GM12878 (cell line): ENCODE measurements around the gene PCDHGB1. TPM values are rescaled to one million over a fixed set of nuclear protein-coding genes. Genes with fewer than 3 reads are reported as not detected.
A peak's percentile ranks its signal among the peaks of the same experiment; 100 is the strongest.

Source experiments
- EZH2 ChIP-seq: IDR thresholded peaks from 2 replicates; pipeline ENCODE4 v1.6.1; 2012; ENCODE audit warnings: low read depth, mild to moderate bottlenecking, control low read depth, inconsistent platforms, low read length, borderline replicate concordance; ENCODE audit not compliant: control insufficient read depth
- GABPA ChIP-seq: IDR thresholded peaks from 2 replicates; pipeline ENCODE4 v1.6.1; 2014; ENCODE audit warnings: antibody characterized with exemption, low read depth, mild to moderate bottlenecking, inconsistent platforms
- JUND ChIP-seq: IDR thresholded peaks from 2 replicates; pipeline ENCODE4 v1.6.1; 2012; ENCODE audit warnings: low read depth, mild to moderate bottlenecking, low read length, improper control_type of control experiment, moderate library complexity
- LARP7 ChIP-seq: fragments of 450-650 bp; IDR thresholded peaks from 2 replicates; pipeline ENCODE4 v1.6.1; 2017; ENCODE audit warnings: mild to moderate bottlenecking
- MEF2B ChIP-seq: fragments of 450-650 bp; IDR thresholded peaks from 2 replicates; pipeline ENCODE4 v1.6.1; 2018; ENCODE audit warnings: mild to moderate bottlenecking, moderate library complexity; ENCODE audit not compliant: partially characterized antibody, poor library complexity, severe bottlenecking
- NFYB ChIP-seq: IDR thresholded peaks from 2 replicates; pipeline ENCODE4 v1.6.1; 2011; ENCODE audit warnings: low read depth, mild to moderate bottlenecking, low read length, improper control_type of control experiment, moderate library complexity; ENCODE audit not compliant: insufficient read depth
- SRF ChIP-seq, 2 experiments: IDR thresholded peaks; 2 replicates each; pipeline ENCODE4 v1.6.1; 2011; ENCODE audit warnings: low read depth in 2 of 2, low read length in 2 of 2, mild to moderate bottlenecking in 1 of 2, moderate library complexity in 1 of 2
- TAF1 ChIP-seq: IDR thresholded peaks from 2 replicates; pipeline ENCODE4 v1.6.1; 2011; ENCODE audit warnings: mild to moderate bottlenecking, low read depth, low read length, borderline replicate concordance
- polyA plus RNA-seq, 11 experiments: library from polyadenylated mRNA; depleted of rRNA in 4 of 11; unstranded in 6 of 11; stranded (reverse) in 5 of 11; fragments of >200 nt; fragmentation: Nextera tagmentation in 4 of 11; fragmentation: Illumina TruSeq in 1 of 11; extraction: Ambion mirVana in 4 of 11; extraction: Trizol in 1 of 11; gene quantifications; 1 replicate in 1 of 11; 2 replicates in 10 of 11; pipeline versions ENCODE4 v1.2.1 to v1.2.3, GENCODE V29; 2011 to 2016; ENCODE audit warnings: inconsistent platforms in 2 of 11, missing spikeins in 2 of 11, low read depth in 1 of 11
- total RNA-seq, 4 experiments: library from RNA; depleted of rRNA in 3 of 4; stranded (reverse); fragments of >200 nt in 3 of 4; fragmentation: Illumina TruSeq in 1 of 4; extraction: Trizol in 1 of 4; gene quantifications; 2 replicates each; pipeline versions ENCODE4 v1.2.1 to v1.2.3, GENCODE V29; 2013 to 2021
- TF ChIP-seq, protein P1 (sequence below): fragments of 450-650 bp; IDR thresholded peaks from 2 replicates; pipeline ENCODE4 v1.6.1; 2018; ENCODE audit warnings: borderline replicate concordance, mild to moderate bottlenecking; ENCODE audit not compliant: partially characterized antibody
- TF ChIP-seq, protein P2 (sequence below), 3 experiments: IDR thresholded peaks in 2 of 3; conservative IDR thresholded peaks in 1 of 3; 2 replicates each; pipeline ENCODE4 v1.5.1; 2011; ENCODE audit warnings: low read depth in 3 of 3, low read length in 3 of 3, mild to moderate bottlenecking in 3 of 3, control low read depth in 2 of 3, moderate library complexity in 2 of 3, inconsistent platforms in 1 of 3, mixed read lengths in 1 of 3; ENCODE audit not compliant: control insufficient read depth in 2 of 3, insufficient read depth in 1 of 3; ENCODE audit errors: extremely low read depth in 1 of 3

PCDHGB1 gene
- total and polyA plus RNA-seq, 10 of the 15 experiments (the other 5 are each of a cell fraction or from before 2014, with no cell fraction given), result 0.04 to 0.40 (median 0.08) TPM; not detected in 2

DNA sequence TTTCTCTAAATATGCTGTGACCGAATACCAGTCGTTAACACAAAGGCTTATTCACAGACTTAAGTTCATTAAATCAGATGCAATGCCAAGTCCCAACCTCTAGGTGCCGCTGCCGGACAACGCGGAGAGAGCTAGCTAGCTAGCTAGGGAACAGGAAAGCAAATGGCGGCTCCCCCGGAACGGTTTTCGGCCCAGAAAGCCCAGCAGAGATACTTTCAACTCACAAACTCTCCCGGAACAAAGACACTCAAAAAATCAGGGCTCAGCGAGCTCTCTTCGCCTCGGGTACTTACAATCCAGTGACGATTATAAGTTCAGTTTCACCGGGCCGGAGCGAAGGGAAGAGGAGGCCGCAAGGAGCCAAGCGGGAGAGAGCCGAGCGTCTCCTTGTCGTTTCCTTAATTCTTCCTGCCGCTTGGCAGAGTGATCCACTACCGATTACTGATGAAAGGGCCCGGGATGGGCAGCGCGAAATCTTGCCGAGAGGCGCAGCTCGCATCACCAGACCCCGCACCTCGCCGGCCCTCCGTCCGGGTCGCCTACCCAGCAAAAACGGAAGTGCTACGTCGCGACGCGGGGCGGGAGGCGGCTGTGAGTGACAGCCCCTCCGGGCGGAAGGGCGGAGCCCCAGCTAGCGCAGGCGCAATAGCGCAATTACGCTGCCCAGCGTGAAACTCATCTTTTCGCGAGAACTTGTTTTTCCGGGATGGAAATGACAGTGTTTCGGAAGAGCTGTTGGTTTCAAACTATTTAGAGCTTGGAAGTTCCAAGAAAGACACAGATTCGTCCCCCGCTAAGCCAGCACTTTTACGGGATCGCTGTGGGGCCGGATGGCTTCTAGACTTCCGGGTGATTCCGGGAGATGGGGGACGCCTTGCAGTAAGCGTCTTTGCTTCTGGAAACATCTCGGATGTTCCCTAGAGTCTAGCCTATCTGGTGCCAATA lies 29.4 kb upstream of the PCDHGB1 start, which contains the start of gene TAF7 (continued):
- 0 out of 2 replicates have a peak, but pooled peaks have one; percentile 41 for TF ChIP-seq LARP7
- peak in 1 of 2 experiments; percentile 39; a peak in 1 of 4 replicates for TF ChIP-seq SRF (IDR thresholded peaks at IDR 0.05; ENCODE audit: low read depth in 2 of 2, low read length in 2 of 2)
- no peak for TF ChIP-seq JUND
- TF ChIP-seq TAF1, result peak; percentile 92
- TF ChIP-seq, protein P1, sequence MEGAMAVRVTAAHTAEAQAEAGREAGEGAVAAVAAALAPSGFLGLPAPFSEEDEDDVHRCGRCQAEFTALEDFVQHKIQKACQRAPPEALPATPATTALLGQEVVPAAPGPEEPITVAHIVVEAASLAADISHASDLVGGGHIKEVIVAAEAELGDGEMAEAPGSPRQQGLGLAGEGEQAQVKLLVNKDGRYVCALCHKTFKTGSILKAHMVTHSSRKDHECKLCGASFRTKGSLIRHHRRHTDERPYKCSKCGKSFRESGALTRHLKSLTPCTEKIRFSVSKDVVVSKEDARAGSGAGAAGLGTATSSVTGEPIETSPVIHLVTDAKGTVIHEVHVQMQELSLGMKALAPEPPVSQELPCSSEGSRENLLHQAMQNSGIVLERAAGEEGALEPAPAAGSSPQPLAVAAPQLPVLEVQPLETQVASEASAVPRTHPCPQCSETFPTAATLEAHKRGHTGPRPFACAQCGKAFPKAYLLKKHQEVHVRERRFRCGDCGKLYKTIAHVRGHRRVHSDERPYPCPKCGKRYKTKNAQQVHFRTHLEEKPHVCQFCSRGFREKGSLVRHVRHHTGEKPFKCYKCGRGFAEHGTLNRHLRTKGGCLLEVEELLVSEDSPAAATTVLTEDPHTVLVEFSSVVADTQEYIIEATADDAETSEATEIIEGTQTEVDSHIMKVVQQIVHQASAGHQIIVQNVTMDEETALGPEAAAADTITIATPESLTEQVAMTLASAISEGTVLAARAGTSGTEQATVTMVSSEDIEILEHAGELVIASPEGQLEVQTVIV, result peak; percentile 61
- TF ChIP-seq NFYB, result 0 out of 2 replicates have a peak, but pooled peaks have one; percentile 3
- TF ChIP-seq MEF2B, result no peak
- TF ChIP-seq GABPA, result peak; percentile 83
- no peak for TF ChIP-seq EZH2
- TF ChIP-seq, protein P2, sequence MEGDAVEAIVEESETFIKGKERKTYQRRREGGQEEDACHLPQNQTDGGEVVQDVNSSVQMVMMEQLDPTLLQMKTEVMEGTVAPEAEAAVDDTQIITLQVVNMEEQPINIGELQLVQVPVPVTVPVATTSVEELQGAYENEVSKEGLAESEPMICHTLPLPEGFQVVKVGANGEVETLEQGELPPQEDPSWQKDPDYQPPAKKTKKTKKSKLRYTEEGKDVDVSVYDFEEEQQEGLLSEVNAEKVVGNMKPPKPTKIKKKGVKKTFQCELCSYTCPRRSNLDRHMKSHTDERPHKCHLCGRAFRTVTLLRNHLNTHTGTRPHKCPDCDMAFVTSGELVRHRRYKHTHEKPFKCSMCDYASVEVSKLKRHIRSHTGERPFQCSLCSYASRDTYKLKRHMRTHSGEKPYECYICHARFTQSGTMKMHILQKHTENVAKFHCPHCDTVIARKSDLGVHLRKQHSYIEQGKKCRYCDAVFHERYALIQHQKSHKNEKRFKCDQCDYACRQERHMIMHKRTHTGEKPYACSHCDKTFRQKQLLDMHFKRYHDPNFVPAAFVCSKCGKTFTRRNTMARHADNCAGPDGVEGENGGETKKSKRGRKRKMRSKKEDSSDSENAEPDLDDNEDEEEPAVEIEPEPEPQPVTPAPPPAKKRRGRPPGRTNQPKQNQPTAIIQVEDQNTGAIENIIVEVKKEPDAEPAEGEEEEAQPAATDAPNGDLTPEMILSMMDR (IDR thresholded peaks at IDR 0.05 in 2 of 3, conservative IDR thresholded peaks at IDR 0.05 in 1 of 3; ENCODE audit: control insufficient read depth in 2 of 3, extremely low read depth in 1 of 3, insufficient read depth in 1 of 3, low read depth in 3 of 3, low read length in 3 of 3), result peak; percentile 81 to 93 (median 90)
